NCI-H2107 treated with DMSO at 0.1 percent for 48 hours (cell line): Measurements from ENCODE around the gene IHH.
A peak's percentile ranks its signal among the peaks of the same experiment; 100 is the strongest.

Source experiments
- DNase-seq: peaks from one replicate; lab custom pipeline; 2025; ENCODE audit not compliant: unreplicated experiment; lab: John Stamatoyannopoulos, UW

IHH gene

GRCh38 chr2:219060821-219061791, at the start of gene IHH:
Gene IHH (minus strand): TSS chr2:219060921. CDS start chr2:219060467, 454 bp downstream.
- no peak for DNase-seq

GRCh38 chr2:219109471-219109870, 48.8 kb upstream of the IHH start:
- DNase-seq = no peak

- no peak for DNase-seq
Measured at GRCh38 chr2:219107758-219108157, 47.0 kb upstream of the IHH start.

- DNase-seq = no peak
Measured at GRCh38 chr2:219106251-219106650, 45.5 kb upstream of the IHH start.

- DNase-seq = peak; percentile 30
Measured at GRCh38 chr2:219104107-219105035, 43.6 kb upstream of the IHH start.

- DNase-seq = no peak
Measured at GRCh38 chr2:219099329-219099728, 38.6 kb upstream of the IHH start.

GRCh38 chr2:219095406-219095935, 34.8 kb upstream of the IHH start:
- no peak for DNase-seq

GRCh38 chr2:219094171-219094570, 33.5 kb upstream of the IHH start:
- no peak for DNase-seq

GRCh38 chr2:219090436-219091299, 29.9 kb upstream of the IHH start:
- DNase-seq = no peak

- no peak for DNase-seq
Measured at GRCh38 chr2:219089330-219089729, 28.6 kb upstream of the IHH start.

- no peak for DNase-seq
Measured at GRCh38 chr2:219087848-219088247, 27.1 kb upstream of the IHH start.

GRCh38 chr2:219087361-219087760, 26.6 kb upstream of the IHH start:
- DNase-seq = no peak

- DNase-seq = no peak
Measured at GRCh38 chr2:219086196-219086595, 25.5 kb upstream of the IHH start.

- no peak for DNase-seq
Measured at GRCh38 chr2:219084791-219085190, 24.1 kb upstream of the IHH start.

- DNase-seq = no peak
Measured at GRCh38 chr2:219082332-219082958, 21.7 kb upstream of the IHH start.

GRCh38 chr2:219081701-219082331, 21.1 kb upstream of the IHH start:
- DNase-seq = no peak

- no peak for DNase-seq
Measured at GRCh38 chr2:219081096-219081495, 20.4 kb upstream of the IHH start.

GRCh38 chr2:219079417-219079816, 18.7 kb upstream of the IHH start:
- DNase-seq = no peak

- DNase-seq = no peak
Measured at GRCh38 chr2:219078951-219079350, 18.2 kb upstream of the IHH start.

- DNase-seq = no peak
Measured at GRCh38 chr2:219078126-219078525, 17.4 kb upstream of the IHH start.
